HG03064 (cell line): ENCODE results near the gene ATRNL1.

Experiments used
- ATAC-seq: cut with Tn5 transposase; IDR thresholded peaks from one replicate; pipeline ENCODE4 v1.9.1; 2021; ENCODE audit warnings: low read depth; ENCODE audit not compliant: unreplicated experiment

The ATRNL1 gene

GRCh38 chr10:115971921-115972320, 878.8 kb downstream of the ATRNL1 start:
- no peak for ATAC-seq

- ATAC-seq, result no peak
Observed at GRCh38 chr10:115972426-115972825, 879.3 kb downstream of the ATRNL1 start.

GRCh38 chr10:115974351-115974750, 881.2 kb downstream of the ATRNL1 start:
- ATAC-seq, result no peak

- no peak for ATAC-seq
Observed at GRCh38 chr10:115974816-115975430, 881.8 kb downstream of the ATRNL1 start.

- ATAC-seq, result no peak
Observed at GRCh38 chr10:115975506-115975905, 882.3 kb downstream of the ATRNL1 start.

- no peak for ATAC-seq
Observed at GRCh38 chr10:115976342-115976741, 883.2 kb downstream of the ATRNL1 start.

- no peak for ATAC-seq
Observed at GRCh38 chr10:115977855-115978254, 884.7 kb downstream of the ATRNL1 start.

- ATAC-seq, result no peak
Observed at GRCh38 chr10:115979576-115979975, 886.4 kb downstream of the ATRNL1 start.

GRCh38 chr10:115980470-115980869, 887.3 kb downstream of the ATRNL1 start:
- ATAC-seq, result no peak

- ATAC-seq, result no peak
Observed at GRCh38 chr10:115981081-115981480, 887.9 kb downstream of the ATRNL1 start.

- no peak for ATAC-seq
Observed at GRCh38 chr10:115982076-115982475, 888.9 kb downstream of the ATRNL1 start.

GRCh38 chr10:115982526-115982925, 889.4 kb downstream of the ATRNL1 start:
- ATAC-seq, result no peak

- ATAC-seq, result no peak
Observed at GRCh38 chr10:115985786-115986185, 892.6 kb downstream of the ATRNL1 start.

GRCh38 chr10:115988380-115988779, 895.2 kb downstream of the ATRNL1 start:
- no peak for ATAC-seq

GRCh38 chr10:115989621-115990020, 896.5 kb downstream of the ATRNL1 start:
- no peak for ATAC-seq

GRCh38 chr10:115992236-115992986, 899.2 kb downstream of the ATRNL1 start:
- no peak for ATAC-seq

GRCh38 chr10:115996031-115996430, 902.9 kb downstream of the ATRNL1 start:
- ATAC-seq, result no peak

GRCh38 chr10:115998301-115998700, 905.1 kb downstream of the ATRNL1 start:
- ATAC-seq, result no peak
